ENCODE results near the gene CCL26.

CCL26 gene, protein sequence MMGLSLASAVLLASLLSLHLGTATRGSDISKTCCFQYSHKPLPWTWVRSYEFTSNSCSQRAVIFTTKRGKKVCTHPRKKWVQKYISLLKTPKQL

DNA sequence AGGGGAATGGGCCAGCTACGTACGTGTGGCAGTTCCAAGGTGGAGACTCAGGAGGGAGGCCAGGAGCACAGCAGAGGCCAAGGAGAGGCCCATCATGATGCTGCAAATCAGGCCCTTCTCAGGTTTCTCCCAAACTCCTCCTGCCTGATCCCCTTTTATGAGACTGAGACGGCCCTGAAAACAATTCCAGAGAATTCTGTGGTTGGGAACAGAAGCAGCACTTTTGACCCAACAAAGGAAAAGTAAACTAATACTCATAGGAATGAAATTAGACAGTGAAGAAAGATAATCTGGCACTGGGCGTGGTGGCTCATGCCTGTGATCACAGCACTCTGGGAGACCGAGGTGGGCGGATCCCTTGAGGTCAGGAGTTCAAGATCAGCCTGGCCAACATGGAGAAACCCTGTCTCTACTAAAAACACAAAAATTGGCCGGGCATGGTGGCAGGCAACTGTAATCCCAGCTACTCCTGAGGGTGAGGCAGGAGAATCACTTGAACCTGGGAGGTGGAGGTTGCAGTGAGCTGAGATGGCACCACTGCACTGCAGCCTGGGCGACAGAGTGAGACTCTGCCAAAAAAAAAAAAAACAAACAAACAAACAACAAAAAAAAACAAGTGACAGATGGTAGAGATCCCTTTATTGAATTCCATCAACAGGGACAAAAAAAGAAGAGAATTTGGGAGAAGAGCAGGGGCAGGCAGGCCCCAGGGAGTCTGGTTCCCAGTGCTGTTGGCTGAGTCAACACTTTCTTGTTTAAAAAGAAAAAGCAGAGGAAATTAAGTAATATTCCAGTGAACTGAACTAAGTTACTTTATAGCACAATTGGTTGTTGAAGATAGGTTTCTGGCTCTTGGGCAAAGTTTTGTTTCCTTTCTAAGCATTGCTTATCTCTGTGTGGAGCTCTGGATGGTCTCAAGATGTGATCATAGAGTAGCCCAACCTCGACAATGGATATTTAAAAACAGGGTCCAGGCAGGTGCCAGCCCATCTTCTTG, at the start of gene CCL26:
CCL26 (minus strand) TSS at position 131 of the 997 bp plus-strand sequence; CDS start at position 96, 35 bp downstream.
- no peak for DNase-seq

DNA sequence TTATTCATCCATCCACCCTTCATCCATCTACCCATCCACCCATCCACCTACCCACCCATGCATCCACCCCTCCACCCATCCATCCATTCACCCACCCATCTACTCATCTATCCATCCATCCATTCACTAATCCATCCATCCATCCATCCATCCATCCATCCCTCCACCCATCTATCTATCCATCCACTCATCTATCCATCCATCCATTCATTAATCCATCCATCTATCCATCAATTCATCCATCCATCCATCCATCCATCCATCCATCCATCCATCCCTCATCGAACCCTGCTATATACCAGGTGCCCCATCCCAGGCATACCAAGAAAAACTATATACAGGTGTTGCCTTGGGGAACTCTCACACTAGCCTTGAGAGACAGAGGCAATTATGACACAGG, 48.7 kb upstream of the CCL26 start:
- DNase-seq: no peak

DNA sequence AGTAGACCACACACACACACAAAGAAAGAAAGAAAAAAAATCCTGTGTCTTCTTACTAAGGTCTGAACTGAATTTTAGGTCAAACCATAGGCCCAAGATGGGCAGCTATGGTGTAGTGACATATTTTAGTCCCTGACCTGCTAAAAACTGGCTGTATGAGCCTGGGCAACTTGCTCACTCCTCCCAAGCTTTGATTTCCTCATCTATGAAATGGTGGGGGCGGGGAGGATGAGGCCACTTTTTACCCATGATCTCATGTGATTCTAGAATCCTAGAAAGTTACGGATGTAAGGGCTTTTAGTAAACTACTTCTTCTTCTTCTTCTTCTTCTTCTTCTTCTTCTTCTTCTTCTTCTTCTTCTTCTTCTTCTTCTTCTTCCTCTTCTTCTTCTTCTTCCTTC, 47.7 kb upstream of the CCL26 start:
- no peak for DNase-seq

DNA sequence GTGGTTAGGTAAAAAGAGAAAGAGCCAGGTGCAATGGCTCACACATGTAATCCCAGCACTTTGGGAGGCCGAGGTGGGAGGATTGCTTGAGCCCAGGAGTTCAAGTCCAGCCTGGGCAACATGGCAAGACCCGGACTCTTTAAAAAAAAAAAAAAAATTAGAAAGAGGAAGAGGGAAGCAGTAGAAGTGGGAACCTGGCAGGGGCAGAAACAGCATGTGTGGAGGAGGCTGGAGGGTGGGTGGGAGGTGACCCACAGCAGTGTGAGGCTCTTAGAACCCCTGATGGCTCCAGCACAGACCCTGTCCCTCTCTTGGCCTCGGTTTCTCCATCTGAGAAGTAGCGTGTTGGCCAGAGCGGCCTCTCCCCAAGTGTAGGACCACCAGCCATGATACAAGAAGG, 46.5 kb upstream of the CCL26 start:
- no peak for DNase-seq

DNA sequence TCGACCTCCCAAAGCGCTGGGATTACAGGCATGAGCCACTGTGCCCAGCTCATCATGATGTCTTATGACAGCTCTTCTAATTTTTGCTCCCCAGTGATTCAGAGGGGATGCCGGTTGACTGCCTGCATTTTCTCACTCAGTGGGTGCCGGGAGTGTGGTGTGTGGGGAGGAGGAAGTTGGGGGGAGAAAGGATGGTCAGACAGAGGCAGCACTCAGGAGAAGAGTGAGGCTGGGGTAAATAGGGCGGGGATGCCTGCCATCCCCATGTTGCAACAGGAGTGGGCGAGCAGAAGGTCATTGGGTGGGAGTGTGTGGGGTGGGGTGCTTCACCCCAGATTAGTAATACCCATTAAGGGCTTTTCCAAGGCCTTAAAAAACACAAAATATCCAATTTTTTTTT, 45.1 kb upstream of the CCL26 start:
- no peak for DNase-seq

DNA sequence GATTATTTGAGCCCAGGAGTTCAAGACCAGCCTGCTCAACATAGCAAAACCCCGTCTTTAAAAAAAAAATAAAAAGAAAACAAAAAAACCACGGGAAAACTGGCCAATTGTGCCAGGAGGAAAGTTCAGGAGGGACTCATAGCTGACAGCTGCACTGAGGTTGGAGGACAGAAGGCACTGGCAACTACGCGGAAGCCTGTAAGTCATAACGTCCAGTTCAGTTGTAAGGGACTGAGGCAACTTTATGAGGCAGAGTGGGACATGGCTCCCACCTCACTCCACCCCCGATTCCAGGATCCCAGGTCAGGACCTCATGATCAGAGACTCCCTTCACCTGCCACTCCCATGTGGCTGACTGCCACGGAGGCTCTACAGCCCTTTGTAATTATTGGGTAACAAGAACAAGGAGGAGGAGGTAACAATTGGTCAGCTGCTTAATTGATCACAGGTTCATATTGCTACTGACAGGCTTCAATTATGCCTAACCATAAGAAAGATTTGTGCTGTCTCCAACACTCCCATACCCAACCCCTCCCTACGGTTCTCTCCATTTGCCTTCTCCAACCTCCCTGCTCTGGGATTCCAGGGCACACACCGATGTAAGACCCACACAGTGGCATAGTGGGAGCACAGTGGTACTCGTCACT, 43.5 kb upstream of the CCL26 start:
- DNase-seq: no peak

DNA sequence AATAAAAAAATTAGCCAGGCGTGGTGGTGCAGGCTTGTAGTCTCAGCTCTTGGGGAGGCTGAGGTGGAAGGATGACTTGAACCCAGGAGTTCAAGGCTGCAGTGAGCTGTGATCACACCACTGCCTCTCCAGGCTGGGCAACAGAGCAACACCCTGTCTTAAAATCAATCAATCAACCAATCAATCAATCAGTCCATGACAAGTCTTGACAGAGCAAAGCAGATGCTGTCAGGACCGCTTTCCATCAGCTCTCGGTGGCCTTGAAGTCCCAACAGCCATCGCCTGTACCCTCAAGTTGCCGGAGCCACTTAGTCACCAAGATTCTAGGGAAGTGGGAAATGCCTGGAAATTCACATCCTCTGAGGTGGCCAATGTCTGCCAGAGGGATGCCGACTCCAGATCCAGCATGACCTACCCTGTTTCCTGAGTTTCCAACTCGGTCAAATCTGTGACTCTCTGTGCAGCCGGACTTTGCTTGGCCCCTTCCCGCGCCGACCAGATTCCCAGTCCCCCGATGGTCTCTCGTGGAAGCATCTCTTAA, 42.5 kb upstream of the CCL26 start:
- DNase-seq: no peak

DNA sequence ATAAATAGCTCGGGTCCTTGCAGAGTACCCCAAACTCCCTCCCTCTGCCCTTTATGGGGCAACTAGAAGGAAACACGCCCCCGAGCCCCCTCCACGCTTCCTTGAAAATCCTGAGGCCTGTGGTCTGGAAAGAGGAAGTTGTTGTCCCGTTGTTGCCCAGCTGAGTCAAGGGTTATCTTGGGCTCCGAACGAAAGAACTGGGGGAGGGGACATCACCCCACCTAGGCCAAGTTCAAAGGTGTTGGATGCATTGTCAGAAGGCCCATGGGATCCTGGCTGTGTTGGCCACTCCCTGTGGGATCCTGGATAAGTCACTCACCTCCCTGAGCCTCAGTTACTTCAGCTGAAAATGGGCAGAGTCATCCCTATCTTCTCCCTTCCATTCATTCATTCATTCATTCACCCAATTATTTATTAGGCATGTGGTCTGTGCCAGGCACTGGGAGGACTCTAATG, 41.8 kb upstream of the CCL26 start, which contains the start of gene CCL24:
CCL24 (minus strand) TSS at position 26 of the 456 bp plus-strand sequence. CDS start 91 bp downstream, outside the sequence.
- no peak for DNase-seq

DNA sequence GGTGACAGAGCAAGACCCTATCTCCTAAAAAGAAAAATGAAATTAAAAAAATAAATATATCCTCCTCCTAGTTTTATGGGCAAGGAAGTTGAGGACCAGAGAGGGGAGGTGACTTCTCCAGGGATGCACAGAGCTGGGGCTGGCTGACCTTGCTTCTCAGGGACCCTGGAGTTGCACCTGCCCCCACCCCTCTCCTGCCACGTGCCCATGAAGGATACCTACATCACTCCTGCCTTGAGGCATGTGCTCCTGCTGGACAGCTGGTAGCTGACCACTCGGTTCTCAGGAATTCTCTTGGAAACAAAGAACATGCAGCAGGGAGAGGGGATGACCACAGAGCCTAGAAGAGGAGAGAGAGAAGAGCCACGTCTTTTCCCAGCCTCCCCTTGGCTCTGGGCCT, 41.1 kb upstream of the CCL26 start:
- DNase-seq: no peak

DNA sequence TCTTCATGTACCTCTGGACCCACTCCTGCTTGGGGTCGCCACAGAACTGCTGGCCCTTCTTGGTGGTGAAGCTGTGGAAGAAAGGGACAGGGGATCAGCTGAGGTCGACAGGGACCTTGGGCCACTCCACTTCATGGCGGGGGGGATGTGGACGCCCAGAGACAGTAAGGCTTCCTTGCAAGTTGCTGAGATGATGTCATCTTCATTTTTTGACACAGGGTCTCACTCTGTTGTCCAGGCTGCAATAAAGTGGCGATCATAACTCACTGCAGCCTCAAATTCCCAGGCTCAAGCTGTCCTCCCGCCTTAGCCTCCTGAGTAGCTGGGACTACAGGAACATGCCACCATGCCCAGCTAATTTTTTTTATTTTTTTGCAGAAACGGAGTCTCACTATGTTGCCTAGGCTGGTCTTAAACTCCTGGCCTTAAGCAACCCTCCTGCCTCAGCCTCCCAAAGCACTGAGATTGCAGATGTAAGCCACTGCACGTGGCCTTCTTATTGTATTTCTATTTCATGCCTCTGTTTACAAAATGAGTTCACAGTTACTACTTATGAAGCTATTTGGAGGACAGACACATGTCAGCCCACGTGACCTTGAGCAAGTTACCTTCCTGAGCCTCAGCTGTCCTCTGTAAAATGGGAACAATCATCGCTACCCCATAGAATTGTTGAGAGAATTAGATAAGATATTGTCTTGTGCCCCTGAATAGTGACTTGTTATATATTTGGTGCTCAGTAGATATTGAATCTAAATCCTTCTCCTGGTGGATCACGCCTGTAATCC, 40.1 kb upstream of the CCL26 start:
- no peak for DNase-seq

DNA sequence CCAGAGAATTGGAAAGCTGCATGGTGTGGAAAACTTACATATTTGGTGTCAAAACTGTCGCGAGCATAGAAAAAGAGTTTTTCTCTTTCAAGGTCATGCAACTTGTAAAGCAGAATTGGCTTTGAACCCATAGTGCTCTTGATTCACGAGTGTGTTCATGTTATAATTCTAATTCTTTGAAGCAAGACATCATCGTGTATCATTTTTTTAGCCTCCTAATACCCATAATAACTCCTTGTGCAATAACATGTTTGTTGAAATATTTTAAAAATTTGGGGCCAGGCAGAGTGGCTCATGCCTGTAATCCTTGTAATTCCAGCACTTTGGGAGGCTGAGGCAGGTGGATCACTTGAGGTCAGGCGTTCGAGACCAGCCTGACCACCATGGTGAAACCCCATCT, 37.4 kb upstream of the CCL26 start:
- no peak for DNase-seq

DNA sequence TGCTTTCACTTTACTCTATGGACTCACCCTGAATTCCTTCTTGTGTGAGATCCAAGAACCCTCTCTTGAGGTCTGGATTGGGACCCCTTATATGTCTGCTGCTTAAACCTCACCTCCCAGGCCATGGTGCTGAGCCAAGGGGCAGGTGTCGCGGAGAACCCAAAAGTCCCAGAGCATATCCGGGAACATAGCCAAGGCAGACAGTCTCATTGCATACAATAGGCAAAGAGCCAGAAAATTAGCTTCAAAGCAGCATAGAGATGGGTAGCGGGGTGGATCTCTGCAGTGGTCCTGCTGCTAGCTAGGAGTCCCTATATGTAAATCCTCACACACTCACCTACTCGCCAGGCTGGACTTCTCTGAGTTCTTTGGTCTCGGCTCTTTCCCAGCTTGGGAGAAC, 36.1 kb upstream of the CCL26 start:
- no peak for DNase-seq

DNA sequence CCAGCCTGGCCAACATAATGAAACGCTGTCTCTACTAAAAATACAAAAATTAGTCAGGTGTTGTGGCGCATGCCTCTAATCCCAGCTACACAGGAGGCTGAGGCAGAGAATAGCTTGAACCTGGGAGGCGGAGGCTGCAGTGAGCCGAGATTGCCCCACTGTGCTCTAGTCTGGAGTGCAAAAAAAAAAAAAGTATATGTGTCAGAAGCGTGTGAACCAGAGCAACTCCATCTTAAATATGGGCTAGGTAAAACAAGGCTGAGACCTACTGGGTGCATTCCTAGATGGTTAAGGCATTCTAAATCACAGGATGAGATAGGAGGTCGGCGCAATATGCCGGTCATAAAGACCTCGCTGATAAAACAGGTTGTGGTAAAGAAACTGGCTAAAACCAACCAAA, 35.4 kb upstream of the CCL26 start:
- no peak for DNase-seq

DNA sequence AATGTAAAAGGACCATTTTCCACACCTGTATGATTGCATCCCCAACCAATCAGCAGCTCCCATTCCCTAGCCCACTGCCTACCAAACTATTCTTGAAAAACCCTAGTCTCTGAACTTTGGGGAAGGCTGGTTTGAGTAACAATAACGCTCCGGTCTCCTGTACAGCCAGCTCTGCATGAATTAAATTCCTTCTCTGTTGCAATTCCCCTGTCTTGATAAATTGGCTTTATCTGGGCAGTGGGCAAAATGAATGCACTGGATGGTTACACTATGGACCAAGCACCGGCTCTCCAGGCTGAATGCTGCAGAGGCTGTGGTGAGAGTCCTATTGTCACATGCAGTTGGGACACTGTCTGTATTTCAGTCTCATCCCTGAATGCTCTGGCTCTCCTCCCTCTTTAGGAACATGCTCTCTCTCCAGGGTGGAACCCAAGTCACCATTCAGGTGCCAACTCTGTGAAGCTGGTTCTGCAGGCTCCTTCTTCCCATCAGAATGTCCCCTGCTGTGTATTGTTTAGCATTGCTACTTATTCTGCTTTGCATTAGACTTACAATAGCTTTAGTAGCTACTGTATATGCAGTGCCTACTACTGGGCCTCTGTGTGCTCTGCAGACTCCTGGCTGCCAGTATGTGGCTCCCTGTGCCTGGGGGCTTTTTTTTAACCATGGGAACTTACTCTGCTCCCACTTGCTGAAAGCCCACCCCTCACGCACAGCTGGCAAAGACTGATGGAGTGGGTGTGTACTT, 34.7 kb upstream of the CCL26 start:
- DNase-seq: no peak

DNA sequence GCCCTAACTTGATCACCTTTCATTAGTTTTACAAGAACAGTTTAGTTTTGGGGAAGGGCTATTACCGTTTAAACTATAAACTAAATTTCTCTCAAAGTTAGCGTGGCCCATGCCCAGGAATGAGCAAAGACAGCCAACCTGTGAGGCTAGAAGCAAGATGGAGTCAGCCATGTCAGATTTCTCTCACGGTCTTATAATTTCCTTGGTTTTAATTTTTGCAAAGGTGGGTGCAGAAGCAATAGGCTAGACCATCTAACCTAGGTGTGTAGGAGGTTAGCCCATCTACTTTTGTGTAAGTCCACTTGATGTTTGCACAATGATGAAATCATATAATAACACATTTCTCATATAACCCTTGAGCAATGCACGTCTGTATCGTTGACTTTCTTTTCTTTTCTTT, 32.7 kb upstream of the CCL26 start:
- DNase-seq: no peak

DNA sequence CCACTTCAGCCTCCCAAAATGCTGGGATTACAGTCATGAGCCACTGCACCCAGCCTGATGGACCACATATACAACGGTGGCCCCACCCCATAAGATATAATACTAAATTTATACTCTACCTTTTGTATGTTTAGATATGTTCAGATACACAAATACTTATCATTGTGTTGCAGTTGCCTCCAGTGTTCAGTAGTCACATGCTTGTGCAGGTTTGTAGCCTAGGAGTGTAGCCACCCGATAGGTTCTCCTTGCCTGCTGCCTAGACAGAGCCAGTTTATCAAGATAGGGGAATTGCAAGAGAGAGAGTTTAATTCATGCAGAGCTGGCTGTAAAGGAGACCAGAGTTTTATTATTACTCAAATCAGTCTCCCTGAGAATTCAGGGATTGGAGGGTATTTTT, 32.0 kb upstream of the CCL26 start:
- no peak for DNase-seq

DNA sequence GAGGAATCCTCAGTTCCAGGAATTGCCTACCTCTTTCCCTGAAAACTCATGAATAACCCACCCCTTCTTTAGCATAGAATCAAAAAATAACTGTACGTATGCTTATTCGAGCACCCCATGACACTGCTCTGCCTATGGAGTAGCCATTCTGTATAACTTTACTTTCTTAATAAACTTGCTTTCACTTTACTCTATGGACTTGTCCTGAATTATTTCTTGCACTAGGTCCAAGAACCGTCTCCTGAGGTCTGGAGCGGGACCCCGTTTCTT, 30.5 kb upstream of the CCL26 start:
- DNase-seq: no peak

DNA sequence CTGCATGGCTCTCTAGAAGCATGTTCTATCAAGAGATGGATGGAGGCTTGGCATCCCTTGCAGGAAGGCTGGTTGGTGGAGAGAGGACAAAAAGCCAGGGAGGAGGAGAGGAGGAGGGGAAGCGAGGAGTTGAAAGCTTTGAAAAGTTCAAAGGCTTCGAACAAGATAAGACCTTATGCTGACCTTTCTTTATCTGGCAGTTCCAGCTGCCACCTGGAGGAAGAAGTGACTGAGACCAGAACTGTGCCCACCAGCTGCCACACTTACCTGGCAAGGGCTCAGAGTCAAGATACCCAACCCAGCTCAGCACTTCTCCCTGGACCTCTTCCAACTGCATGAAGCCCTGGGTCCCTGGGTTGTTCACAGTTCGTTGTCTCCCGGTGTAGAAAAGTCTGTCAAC, 26.8 kb upstream of the CCL26 start:
- DNase-seq: no peak

DNA sequence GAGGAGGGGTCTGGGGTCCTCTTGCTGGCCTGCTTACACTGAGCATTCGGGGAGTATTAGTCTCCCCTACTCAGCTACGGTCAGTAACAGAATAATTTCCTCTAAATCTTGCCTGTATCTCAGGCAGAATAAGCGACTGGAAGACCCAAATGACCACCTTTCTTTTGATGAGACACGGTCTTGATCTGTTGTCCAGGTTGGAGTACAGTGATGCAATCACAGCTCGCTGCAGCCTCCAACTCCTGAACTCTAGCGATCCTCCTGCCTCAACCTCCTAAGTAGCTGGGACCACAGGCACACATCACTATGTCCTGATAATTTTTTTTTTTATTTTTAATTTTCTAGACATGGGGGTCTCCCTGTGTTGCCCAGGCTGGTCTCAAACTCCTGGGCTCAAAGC, 24.4 kb upstream of the CCL26 start:
- no peak for DNase-seq

DNA sequence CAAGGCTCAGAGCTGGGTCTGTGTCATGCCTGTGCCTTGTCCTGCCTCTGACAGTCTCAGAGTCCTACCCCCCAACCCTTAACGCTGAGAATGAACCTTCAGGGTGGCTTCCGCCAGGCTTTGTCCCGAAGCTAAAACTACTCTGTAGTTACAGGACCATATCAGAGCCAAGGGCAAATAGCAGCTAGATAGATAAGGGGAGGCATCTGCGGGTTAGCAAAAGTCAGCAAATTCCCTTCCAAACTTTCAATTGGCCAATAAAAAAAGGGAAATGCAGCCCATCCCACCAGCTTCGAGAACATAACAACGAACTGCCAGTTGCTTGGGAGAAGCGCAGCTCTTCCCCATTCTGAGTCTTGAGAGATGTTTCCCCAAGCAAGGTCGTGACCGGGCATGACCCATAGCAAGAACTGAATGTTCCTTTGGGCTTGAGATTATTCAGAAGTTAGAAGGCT, 23.8 kb upstream of the CCL26 start:
- no peak for DNase-seq

DNA sequence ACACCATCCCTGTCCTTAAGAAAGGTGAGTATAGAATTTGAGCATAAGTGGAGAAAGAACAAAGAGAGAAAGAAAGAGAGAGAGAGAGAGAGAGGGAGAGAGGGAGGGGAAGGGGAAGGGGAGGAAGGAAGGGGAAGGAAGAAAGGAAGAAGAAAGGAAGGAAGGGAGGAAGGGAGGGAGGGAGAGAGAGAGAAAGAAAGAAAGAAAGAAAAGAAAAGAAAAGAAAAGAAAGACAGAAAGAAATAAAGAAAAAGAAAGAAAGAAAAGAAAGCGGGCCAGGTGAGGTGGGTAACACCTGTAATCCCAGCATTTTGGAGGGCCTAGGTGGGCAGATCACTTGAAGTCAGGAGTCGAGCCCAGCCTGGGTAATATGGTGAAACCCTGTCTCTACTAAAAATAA, 21.7 kb upstream of the CCL26 start:
- no peak for DNase-seq

Data from amygdala (tissue), 56 donors.